Measurements from ENCODE around the gene RUBCNL.

The RUBCNL gene

GRCh38 chr13:46388308-46388707 is 1.3 kb upstream of the RUBCNL start:
- Histone ChIP-seq H3K27me3 (replicated peaks; ENCODE audit: control insufficient read depth, insufficient read depth, low read length) (no peaks in the 10 kb centered on the region), H3K36me3 (ENCODE audit: control insufficient read depth, insufficient read depth, low read length) (no peaks in the 10 kb centered on the region), H3K4me3 (replicated peaks; ENCODE audit: low read depth, low read length) (peak overlapping the region; percentile 59)
- TF ChIP-seq, protein P1, sequence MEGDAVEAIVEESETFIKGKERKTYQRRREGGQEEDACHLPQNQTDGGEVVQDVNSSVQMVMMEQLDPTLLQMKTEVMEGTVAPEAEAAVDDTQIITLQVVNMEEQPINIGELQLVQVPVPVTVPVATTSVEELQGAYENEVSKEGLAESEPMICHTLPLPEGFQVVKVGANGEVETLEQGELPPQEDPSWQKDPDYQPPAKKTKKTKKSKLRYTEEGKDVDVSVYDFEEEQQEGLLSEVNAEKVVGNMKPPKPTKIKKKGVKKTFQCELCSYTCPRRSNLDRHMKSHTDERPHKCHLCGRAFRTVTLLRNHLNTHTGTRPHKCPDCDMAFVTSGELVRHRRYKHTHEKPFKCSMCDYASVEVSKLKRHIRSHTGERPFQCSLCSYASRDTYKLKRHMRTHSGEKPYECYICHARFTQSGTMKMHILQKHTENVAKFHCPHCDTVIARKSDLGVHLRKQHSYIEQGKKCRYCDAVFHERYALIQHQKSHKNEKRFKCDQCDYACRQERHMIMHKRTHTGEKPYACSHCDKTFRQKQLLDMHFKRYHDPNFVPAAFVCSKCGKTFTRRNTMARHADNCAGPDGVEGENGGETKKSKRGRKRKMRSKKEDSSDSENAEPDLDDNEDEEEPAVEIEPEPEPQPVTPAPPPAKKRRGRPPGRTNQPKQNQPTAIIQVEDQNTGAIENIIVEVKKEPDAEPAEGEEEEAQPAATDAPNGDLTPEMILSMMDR (IDR thresholded peaks at IDR 0.05; ENCODE audit: insufficient read depth, low read length, poor library complexity, severe bottlenecking), result no peak
- DNase-seq (ENCODE audit: extremely low read depth, insufficient read length), result no peak

GRCh38 chr13:46386392-46387063 is 524 bp downstream of the RUBCNL start:
- Histone ChIP-seq H3K27me3 (replicated peaks; ENCODE audit: control insufficient read depth, insufficient read depth, low read length) (no peaks in the 10 kb centered on the region), H3K36me3 (ENCODE audit: control insufficient read depth, insufficient read depth, low read length) (no peaks in the 10 kb centered on the region), H3K4me3 (replicated peaks; ENCODE audit: low read depth, low read length) (peak overlapping the region; percentile 59)
- TF ChIP-seq, protein P1 (IDR thresholded peaks at IDR 0.05; ENCODE audit: insufficient read depth, low read length, poor library complexity, severe bottlenecking), result no peak
- no peak for DNase-seq (ENCODE audit: extremely low read depth, insufficient read length)

DNA sequence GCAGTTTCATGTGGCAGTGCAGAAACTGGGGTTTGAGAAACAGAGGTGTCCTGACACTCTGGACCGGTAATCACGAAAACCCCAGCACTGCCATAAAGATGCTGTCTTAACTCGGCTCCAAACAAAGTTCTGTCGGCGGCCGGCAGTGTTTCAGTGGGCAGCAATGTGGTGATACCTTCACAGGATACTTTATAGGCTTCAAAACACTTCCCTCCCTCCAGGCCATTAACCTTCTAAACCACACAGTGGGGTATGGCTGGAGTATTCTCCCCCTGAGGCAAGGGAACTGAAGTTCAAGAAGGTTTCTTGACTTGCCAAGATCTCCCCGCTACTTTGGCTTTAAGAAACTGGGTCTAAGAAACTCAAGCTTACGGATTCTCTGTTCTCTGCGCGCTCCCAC is 1.1 kb downstream of the RUBCNL start:
- no peaks in the 10 kb centered on the region for H3K27me3 ChIP-seq (replicated peaks; ENCODE audit: control insufficient read depth, insufficient read depth, low read length)
- H3K4me3 ChIP-seq (replicated peaks; ENCODE audit: low read depth, low read length), result peak overlapping the region; percentile 59
- DNase-seq (ENCODE audit: extremely low read depth, insufficient read length), result peak; percentile 29
- no peaks in the 10 kb centered on the region for H3K36me3 ChIP-seq (ENCODE audit: control insufficient read depth, insufficient read depth, low read length)
- TF ChIP-seq, protein P1 (IDR thresholded peaks at IDR 0.05; ENCODE audit: insufficient read depth, low read length, poor library complexity, severe bottlenecking), result no peak

DNA sequence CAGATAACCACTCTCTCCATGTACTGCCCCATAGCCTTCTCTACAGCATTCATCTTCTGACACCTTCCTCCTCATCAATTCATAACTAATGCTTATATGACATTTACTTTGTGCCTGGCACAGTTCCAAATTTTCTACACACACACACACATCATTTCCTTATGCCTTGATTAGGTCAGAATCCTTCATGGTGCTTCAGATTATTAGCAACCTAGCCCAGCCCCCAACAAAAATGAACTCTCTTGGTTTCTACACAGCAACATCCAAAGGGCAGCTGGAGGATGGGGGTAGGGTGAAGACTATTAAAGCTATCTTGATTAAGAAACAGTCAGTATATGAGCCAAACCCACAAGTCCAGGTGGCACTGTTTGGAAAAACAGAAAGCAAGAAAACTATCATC is 3.7 kb downstream of the RUBCNL start:
- TF ChIP-seq, protein P1 (IDR thresholded peaks at IDR 0.05; ENCODE audit: insufficient read depth, low read length, poor library complexity, severe bottlenecking), result no peak
- Histone ChIP-seq H3K36me3 (ENCODE audit: control insufficient read depth, insufficient read depth, low read length) (0 out of 2 replicates have a peak, but pooled peaks cover 1% of the 10 kb centered on the region), H3K27me3 (replicated peaks; ENCODE audit: control insufficient read depth, insufficient read depth, low read length) (no peaks in the 10 kb centered on the region), H3K4me3 (replicated peaks; ENCODE audit: low read depth, low read length) (peak overlapping the region; percentile 59)
- DNase-seq (ENCODE audit: extremely low read depth, insufficient read length), result peak; percentile 54

- H3K4me3 ChIP-seq (replicated peaks; ENCODE audit: low read depth, low read length), result peak overlapping the region; percentile 16; the same call in 1 of the 2 replicates
- H3K27me3 ChIP-seq (replicated peaks; ENCODE audit: control insufficient read depth, insufficient read depth, low read length), result no peaks in the 10 kb centered on the region
- peak; percentile 52 for DNase-seq (ENCODE audit: extremely low read depth, insufficient read length)
- TF ChIP-seq, protein P1 (IDR thresholded peaks at IDR 0.05; ENCODE audit: insufficient read depth, low read length, poor library complexity, severe bottlenecking), result no peak
- 0 out of 2 replicates have a peak, but pooled peaks cover 1% of the 10 kb centered on the region for H3K36me3 ChIP-seq (ENCODE audit: control insufficient read depth, insufficient read depth, low read length)
Observed at GRCh38 chr13:46382224-46382623, 4.8 kb downstream of the RUBCNL start.

All from GM06990 (cell line).